Neural cell (in vitro differentiated cells): ENCODE measurements around the gene GRM2.

Experiments used
- CTCF ChIP-seq: fragments of 450-650 bp; IDR thresholded peaks from 2 replicates; pipeline ENCODE4 v1.5.1; 2014; ENCODE audit warnings: antibody characterized with exemption, mild to moderate bottlenecking, moderate library complexity; ENCODE audit not compliant: poor library complexity, severe bottlenecking
- EP300 ChIP-seq: fragments of 450-650 bp; conservative IDR thresholded peaks from 2 replicates; pipeline ENCODE4 v1.6.1; 2014; ENCODE audit warnings: antibody characterized with exemption, mild to moderate bottlenecking, moderate library complexity; ENCODE audit not compliant: poor library complexity, severe bottlenecking
- EZH2 ChIP-seq: fragments of 200-600, 300-800 bp; shearing (Covaris generic), sonication (generic); IDR thresholded peaks from 2 replicates; pipeline ENCODE4 v1.6.1; 2014; ENCODE audit warnings: antibody characterized with exemption, low read length, borderline replicate concordance, mild to moderate bottlenecking; ENCODE audit not compliant: insufficient read depth, poor library complexity, severe bottlenecking
- MXI1 ChIP-seq: fragments of 450-650 bp; conservative IDR thresholded peaks from 2 replicates; pipeline ENCODE4 v1.6.1; 2014; ENCODE audit warnings: antibody characterized with exemption, mild to moderate bottlenecking; ENCODE audit not compliant: poor library complexity, severe bottlenecking
- RAD21 ChIP-seq: fragments of 450-650 bp; conservative IDR thresholded peaks from 2 replicates; pipeline ENCODE4 v1.6.1; 2014; ENCODE audit warnings: antibody characterized with exemption, mild to moderate bottlenecking, moderate library complexity
- REST ChIP-seq: IDR thresholded peaks from 2 replicates; pipeline ENCODE4 v1.6.1; 2012; ENCODE audit warnings: borderline replicate concordance
- TAF1 ChIP-seq: IDR thresholded peaks from 2 replicates; pipeline ENCODE4 v1.6.1; 2012; ENCODE audit warnings: low read depth

- peak; percentile 84 for TF ChIP-seq CTCF
- TF ChIP-seq RAD21 = peak; percentile 85
- no peak for TF ChIP-seq MXI1
- no peak for TF ChIP-seq EP300
- no peak for TF ChIP-seq EZH2
- TF ChIP-seq REST = no peak
- no peak for TF ChIP-seq TAF1
These were observed 24.8 kb upstream of the GRM2 start for GRCh38 chr3:51682079-51682478.
